WTC11 (cell line): Measurements from ENCODE around the gene TMEM184A. TPM values are rescaled to one million over a fixed set of nuclear protein-coding genes. Genes with fewer than 3 reads are reported as not detected.

Experiments
- ATAC-seq: fragments of 200-7000 bp; cut with Tn5 transposase; 2 replicates; pipeline ENCODE4 v1.10.0; 2021; ENCODE audit warnings: mild to moderate bottlenecking, moderate library complexity
- CTCF ChIA-PET: fragments of 300-600 bp; sonication (Branson Sonifier 250); formaldehyde crosslinking; loops from one replicate; lab custom pipeline; 2021; ENCODE audit warnings: antibody characterized with exemption; lab: Charles Lee
- POLR2A ChIA-PET: fragments of 350-600 bp; sonication (Branson Sonifier 250); formaldehyde crosslinking; loops from one replicate; lab custom pipeline; 2021; ENCODE audit warnings: antibody characterized with exemption; lab: Charles Lee
- DNase-seq: peaks from one replicate; pipeline ENCODE4 v3.0.0; 2021; ENCODE audit warnings: low spot score
- H3K27ac Mint-ChIP-seq: 2 replicates; pipeline ENCODE4 v1.8.0; 2021; ENCODE audit warnings: mixed read lengths
- H3K27me3 Mint-ChIP-seq: 2 replicates; pipeline ENCODE4 v1.8.0; 2021; ENCODE audit warnings: low read depth, mild to moderate bottlenecking, moderate library complexity, mixed read lengths
- H3K36me3 Mint-ChIP-seq: 2 replicates; pipeline ENCODE4 v1.8.0; 2021; ENCODE audit warnings: mixed read lengths
- H3K4me1 Mint-ChIP-seq: 2 replicates; pipeline ENCODE4 v1.8.0; 2022; ENCODE audit warnings: mixed read lengths
- H3K4me3 Mint-ChIP-seq: 2 replicates; pipeline ENCODE4 v1.8.0; 2021; ENCODE audit warnings: mild to moderate bottlenecking, moderate library complexity, mixed read lengths
- H3K9me3 Mint-ChIP-seq: 2 replicates; pipeline ENCODE4 v1.8.0; 2021; ENCODE audit warnings: mixed read lengths
- AFF4 ChIP-seq: sonication (generic); formaldehyde crosslinking; IDR thresholded peaks from 2 replicates; pipeline ENCODE4 v1.8.1; 2023; ENCODE audit warnings: mild to moderate bottlenecking, missing genetic modification reagents, borderline replicate concordance
- ATF1 ChIP-seq: sonication (generic); formaldehyde crosslinking; IDR thresholded peaks from 2 replicates; pipeline ENCODE4 v1.8.1; 2023; ENCODE audit warnings: mild to moderate bottlenecking, moderate library complexity, missing genetic modification reagents
- E2F1 ChIP-seq: sonication (generic); formaldehyde crosslinking; IDR thresholded peaks from 2 replicates; pipeline ENCODE4 v1.8.0; 2022; ENCODE audit warnings: mild to moderate bottlenecking, missing genetic modification reagents
- GRHL2 ChIP-seq: fragments of 250-450 bp; sonication (Bioruptor Pico); IDR thresholded peaks from 2 replicates; pipeline ENCODE4 v1.8.0; 2022; ENCODE audit warnings: mild to moderate bottlenecking, moderate library complexity; ENCODE audit not compliant: insufficient replicate concordance, severe bottlenecking
- GTF2I ChIP-seq: fragments of 250-450 bp; sonication (Bioruptor Pico); conservative IDR thresholded peaks from 2 replicates; pipeline ENCODE4 v1.4.0; 2021; ENCODE audit warnings: mild to moderate bottlenecking
- IRF1 ChIP-seq: sonication (generic); formaldehyde crosslinking; IDR thresholded peaks from 2 replicates; pipeline ENCODE4 v1.8.0; 2023; ENCODE audit warnings: missing genetic modification reagents
- IRF2 ChIP-seq: sonication (generic); formaldehyde crosslinking; IDR thresholded peaks from 2 replicates; pipeline ENCODE4 v1.8.0; 2022; ENCODE audit warnings: low read depth, missing genetic modification reagents, borderline replicate concordance
- JUN ChIP-seq: sonication (generic); formaldehyde crosslinking; IDR thresholded peaks from 2 replicates; pipeline ENCODE4 v1.8.0; 2023; ENCODE audit warnings: mild to moderate bottlenecking, missing genetic modification reagents
- KAT7 ChIP-seq: sonication (generic); formaldehyde crosslinking; IDR thresholded peaks from 2 replicates; pipeline ENCODE4 v1.8.1; 2023; ENCODE audit warnings: missing genetic modification reagents, mild to moderate bottlenecking, borderline replicate concordance
- NFATC4 ChIP-seq: fragments of 250-450 bp; sonication (Bioruptor Pico); IDR thresholded peaks from 2 replicates; pipeline ENCODE4 v1.9.0; 2021; ENCODE audit warnings: mild to moderate bottlenecking
- NR3C1 ChIP-seq: sonication (generic); formaldehyde crosslinking; conservative IDR thresholded peaks from 2 replicates; pipeline ENCODE4 v1.8.1; 2023; ENCODE audit warnings: low read depth, mild to moderate bottlenecking, missing genetic modification reagents
- SP1 ChIP-seq: sonication (generic); formaldehyde crosslinking; conservative IDR thresholded peaks from 2 replicates; pipeline ENCODE4 v1.8.1; 2022; ENCODE audit warnings: missing genetic modification reagents
- STAT6 ChIP-seq: sonication (generic); formaldehyde crosslinking; conservative IDR thresholded peaks from 2 replicates; pipeline ENCODE4 v1.8.1; 2023; ENCODE audit warnings: mild to moderate bottlenecking, low read depth, missing genetic modification reagents, moderate library complexity
- ZNF121 ChIP-seq: sonication (generic); formaldehyde crosslinking; IDR thresholded peaks from 2 replicates; pipeline ENCODE4 v1.8.0; 2023; ENCODE audit warnings: missing genetic modification reagents
- ZNF396 ChIP-seq: fragments of 250-450 bp; sonication (Bioruptor Pico); IDR thresholded peaks from 2 replicates; pipeline ENCODE4 v1.8.0; 2021; ENCODE audit warnings: mild to moderate bottlenecking, moderate library complexity, borderline replicate concordance
- ZNF423 ChIP-seq: fragments of 250-450 bp; sonication (Bioruptor Pico); IDR thresholded peaks from 2 replicates; pipeline ENCODE4 v2.1.2; 2022; ENCODE audit warnings: mild to moderate bottlenecking, moderate library complexity
- total RNA-seq: library from RNA; stranded (reverse); gene quantifications from 3 replicates; pipeline ENCODE4 v1.2.3, GENCODE V29; 2021

TMEM184A gene
- total RNA-seq, 1 experiment from 2014 or later, result 1.4 TPM

- POLR2A ChIA-PET, result no interaction called here
- no peaks in the 10 kb centered on the region for H3K36me3 Mint-ChIP-seq
Measured at GRCh38 chr7:1514407-1514806, 41.6 kb downstream of the TMEM184A start.

GRCh38 chr7:1513657-1514095 is 42.3 kb downstream of the TMEM184A start:
- Mint-ChIP-seq H3K36me3 (no peaks in the 10 kb centered on the region), H3K9me3 (no peaks in the 10 kb centered on the region), H3K4me3 (no peak overlapping the region), H3K27me3 (no peaks in the 10 kb centered on the region; the same call in 1 of the 2 replicates), H3K27ac (no peak overlapping the region), H3K4me1 (no peaks in the 10 kb centered on the region)
- ChIA-PET CTCF (no interaction called here), POLR2A (no interaction called here)
- no peak for DNase-seq
- no peak for ATAC-seq
- no peak for TF ChIP-seq KAT7 (CRISPR knock-in tag)
- no peak for TF ChIP-seq ZNF396 (CRISPR knock-in tag)
- no peak for TF ChIP-seq ZNF423 (CRISPR knock-in tag)
- no peak for TF ChIP-seq GRHL2 (CRISPR knock-in tag)
- no peak for TF ChIP-seq ATF1 (CRISPR knock-in tag)
- no peak for TF ChIP-seq IRF2 (CRISPR knock-in tag)
- TF ChIP-seq NFATC4, result no peak
- TF ChIP-seq NR3C1 (CRISPR knock-in tag), result no peak
- TF ChIP-seq GTF2I (CRISPR knock-in tag), result no peak
- TF ChIP-seq AFF4 (CRISPR knock-in tag), result no peak
- no peak for TF ChIP-seq STAT6 (CRISPR knock-in tag)
- no peak for TF ChIP-seq ZNF121 (CRISPR knock-in tag)
- TF ChIP-seq SP1 (CRISPR knock-in tag), result no peak
- no peak for TF ChIP-seq JUN
- no peak for TF ChIP-seq E2F1 (CRISPR knock-in tag)
- TF ChIP-seq, all 79 proteins: peak for 0

More at GRCh38 chr7:1514407-1514806, 41.6 kb downstream of the TMEM184A start:
- no peak for ATAC-seq
- no peak for DNase-seq
- H3K4me3 Mint-ChIP-seq, result no peak overlapping the region
- no peaks in the 10 kb centered on the region; the same call in 1 of the 2 replicates for H3K27me3 Mint-ChIP-seq
- no peaks in the 10 kb centered on the region for H3K4me1 Mint-ChIP-seq
- H3K9me3 Mint-ChIP-seq, result peaks cover 5% of the 10 kb centered on the region
- no peak overlapping the region for H3K27ac Mint-ChIP-seq
- CTCF ChIA-PET, result no interaction called here
- TF ChIP-seq IRF1 (CRISPR knock-in tag), result no peak
